GM21717 (cell line): ENCODE results near the gene ADD1.
"Not testable (repeated sequence)": the region's sequence is repeated elsewhere in the genome, so short reads cannot be mapped to it uniquely, and the experiment has no call there.

Source experiments
- ATAC-seq: cut with Tn5 transposase; IDR thresholded peaks from one replicate; pipeline ENCODE4 v1.9.1; 2021; ENCODE audit warnings: mild to moderate bottlenecking, moderate library complexity; ENCODE audit not compliant: unreplicated experiment

The ADD1 gene

GRCh38 chr4:2960450-2960849 is 116.8 kb downstream of the ADD1 start:
- ATAC-seq: not testable (repeated sequence)

GRCh38 chr4:2961421-2961810 is 117.8 kb downstream of the ADD1 start:
- ATAC-seq: no peak

GRCh38 chr4:2961811-2962441 is 118.3 kb downstream of the ADD1 start:
- ATAC-seq: no peak

GRCh38 chr4:2962614-2963174 is 119.0 kb downstream of the ADD1 start:
- ATAC-seq: peak; percentile 28

- ATAC-seq: peak; percentile 82
Observed at GRCh38 chr4:2963175-2963965, 119.7 kb downstream of the ADD1 start, which contains the start of the genes GRK4 and NOP14. TSS of gene GRK4 (plus strand) at chr4:2963571. CDS start at chr4:2964071, 500 bp downstream. TSS of gene NOP14 (minus strand) at chr4:2963406. CDS start at chr4:2963319, 87 bp downstream.

- peak; percentile 30 for ATAC-seq
Observed at GRCh38 chr4:2963966-2964471, 120.4 kb downstream of the ADD1 start.

GRCh38 chr4:2964706-2965258 is 121.1 kb downstream of the ADD1 start:
- no peak for ATAC-seq

GRCh38 chr4:2965262-2965661 is 121.6 kb downstream of the ADD1 start:
- no peak for ATAC-seq

- ATAC-seq: no peak
Observed at GRCh38 chr4:2968381-2968780, 124.7 kb downstream of the ADD1 start.

- ATAC-seq: no peak
Observed at GRCh38 chr4:2971275-2971674, 127.6 kb downstream of the ADD1 start.

GRCh38 chr4:2977211-2978088 is 133.8 kb downstream of the ADD1 start:
- ATAC-seq: no peak
